ENCODE results near the gene SNAP47.

Gene SNAP47

DNA sequence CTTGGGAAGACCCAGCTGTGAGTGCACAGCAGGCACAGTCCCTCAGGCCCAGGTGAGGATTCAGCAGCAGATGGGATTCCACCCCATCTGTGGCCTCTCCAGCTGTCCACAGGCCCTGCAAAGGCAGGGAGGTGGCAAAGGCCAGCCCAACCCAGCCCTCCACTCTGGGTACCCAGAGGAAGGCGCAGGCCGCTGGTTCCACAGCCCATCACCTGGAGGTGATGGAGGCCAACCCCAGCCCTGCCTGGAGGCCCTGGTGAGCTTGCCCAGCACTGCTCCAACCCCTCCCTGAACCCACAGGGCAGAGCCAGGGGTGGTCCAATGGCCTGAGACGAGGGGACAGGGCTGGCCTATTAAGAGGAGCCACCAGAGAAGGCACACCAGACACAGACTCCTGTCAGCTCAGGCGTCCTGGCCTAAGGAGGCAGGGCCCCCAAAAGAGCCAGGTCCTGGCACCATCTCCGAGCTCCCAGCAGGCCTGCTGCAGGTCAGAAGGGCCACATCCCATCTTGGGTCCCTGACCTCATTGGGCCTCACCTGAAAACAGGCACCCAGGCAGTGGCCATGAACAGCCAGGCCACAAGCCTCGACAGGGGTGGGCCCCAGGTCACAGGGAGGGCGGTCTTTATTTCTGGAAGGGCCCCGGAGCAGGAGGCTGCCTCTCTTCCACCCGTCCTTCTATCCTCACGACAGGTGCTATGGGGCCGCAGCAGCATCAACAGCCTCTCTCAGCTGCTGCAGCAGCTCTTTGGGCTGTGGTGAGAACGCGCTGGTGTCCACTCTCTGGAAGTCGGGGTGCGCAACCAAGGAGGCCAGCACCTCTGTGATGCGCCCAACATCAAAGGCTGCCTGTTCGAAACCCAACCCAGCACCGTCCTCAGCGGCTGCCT is 3.3 kb upstream of the SNAP47 start:
- H3K9ac ChIP-seq (ENCODE audit: low read length in 2 of 2): no peak overlapping the region
- no peak overlapping the region for H3K27ac ChIP-seq (ENCODE audit: low read length)
- H3K4me1 ChIP-seq (ENCODE audit: control insufficient read depth, insufficient read depth, low read length): peaks cover 62% of the 10 kb centered on the region
- no peak overlapping the region for H3K4me3 ChIP-seq (ENCODE audit: low read length in 2 of 2)
- H3K9me3 ChIP-seq (ENCODE audit: control insufficient read depth in 2 of 2, low read length in 2 of 2): no peaks in the 10 kb centered on the region
- H3K27me3 ChIP-seq (ENCODE audit: control insufficient read depth in 1 of 2, insufficient read depth in 2 of 2, low read length in 2 of 2): no peaks in the 10 kb centered on the region
- peaks cover 15 to 16% of the 10 kb centered on the region in 2 donors for H3K36me3 ChIP-seq (ENCODE audit: control insufficient read depth in 2 of 2, insufficient read depth in 2 of 2, low read length in 2 of 2)

DNA sequence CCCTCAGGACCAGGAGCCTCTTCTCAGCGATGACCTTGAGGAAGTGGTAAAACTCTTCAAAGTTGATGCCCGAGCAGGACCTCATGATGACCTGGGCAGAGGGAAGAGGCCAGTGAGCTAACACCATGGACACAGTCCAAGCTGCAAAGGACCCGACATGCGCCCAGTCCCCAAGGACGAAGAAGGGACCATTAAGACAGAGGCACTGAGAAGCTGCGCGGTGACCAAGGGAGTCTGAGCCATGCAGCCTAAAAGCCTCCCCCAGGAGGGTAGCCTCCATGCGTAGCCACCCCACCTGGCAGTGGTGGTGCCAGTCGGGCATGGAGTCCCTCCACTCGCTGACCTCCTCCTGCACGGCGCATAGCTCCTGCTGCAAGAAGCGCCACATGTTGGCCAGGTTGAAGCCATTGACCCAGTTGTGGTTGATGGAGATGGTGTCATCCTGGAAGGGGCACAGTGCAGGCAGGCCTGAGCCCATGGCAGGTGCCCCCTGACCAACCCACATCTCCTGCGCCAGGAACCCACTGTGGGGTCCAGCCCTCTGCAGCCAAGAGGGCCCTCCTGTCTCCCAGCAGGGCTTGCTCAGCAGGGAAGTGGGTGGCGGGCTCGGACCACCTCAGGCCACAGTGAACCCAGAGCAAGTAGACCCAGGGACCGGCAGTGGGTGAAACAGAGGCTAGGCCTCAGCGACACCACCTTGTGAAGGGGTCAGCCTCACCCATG is 2.5 kb upstream of the SNAP47 start:
- Histone ChIP-seq H3K27me3 (ENCODE audit: control insufficient read depth in 1 of 2, insufficient read depth in 2 of 2, low read length in 2 of 2) (no peaks in the 10 kb centered on the region), H3K4me3 (ENCODE audit: low read length in 2 of 2) (no peak overlapping the region), H3K4me1 (ENCODE audit: control insufficient read depth, insufficient read depth, low read length) (peaks cover 64% of the 10 kb centered on the region), H3K9ac (ENCODE audit: low read length in 2 of 2) (no peak overlapping the region), H3K36me3 (ENCODE audit: control insufficient read depth in 2 of 2, insufficient read depth in 2 of 2, low read length in 2 of 2) (peaks cover 15 to 16% of the 10 kb centered on the region in 2 donors), H3K27ac (ENCODE audit: low read length) (no peak overlapping the region), H3K9me3 (ENCODE audit: control insufficient read depth in 2 of 2, low read length in 2 of 2) (no peaks in the 10 kb centered on the region)

DNA sequence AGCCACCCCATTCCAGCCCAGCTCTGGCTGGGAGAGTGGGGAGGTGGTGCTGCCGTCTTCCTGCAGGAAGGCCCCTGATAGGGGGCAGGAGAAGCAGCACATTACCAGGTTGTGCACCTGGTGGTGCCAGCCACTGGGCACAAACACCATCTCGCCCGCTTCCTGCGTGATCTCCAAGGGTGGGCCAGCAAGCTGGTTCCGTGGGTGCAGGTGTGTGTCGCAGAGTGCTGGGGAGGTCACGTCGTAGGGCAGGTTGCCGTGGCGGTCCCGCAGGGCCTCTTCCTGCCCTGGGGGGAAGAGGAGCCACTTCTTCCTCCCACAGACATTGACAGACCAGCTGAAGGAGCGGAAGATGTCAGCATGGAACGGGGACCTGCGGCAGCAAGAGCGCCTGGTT is 1.9 kb upstream of the SNAP47 start:
- Histone ChIP-seq H3K27me3 (ENCODE audit: control insufficient read depth in 1 of 2, insufficient read depth in 2 of 2, low read length in 2 of 2) (no peaks in the 10 kb centered on the region), H3K36me3 (ENCODE audit: control insufficient read depth in 2 of 2, insufficient read depth in 2 of 2, low read length in 2 of 2) (peaks cover 15 to 16% of the 10 kb centered on the region in 2 donors), H3K9ac (ENCODE audit: low read length in 2 of 2) (no peak overlapping the region), H3K4me1 (ENCODE audit: control insufficient read depth, insufficient read depth, low read length) (peaks cover 61% of the 10 kb centered on the region), H3K9me3 (ENCODE audit: control insufficient read depth in 2 of 2, low read length in 2 of 2) (no peaks in the 10 kb centered on the region), H3K4me3 (ENCODE audit: low read length in 2 of 2) (peak overlapping the region in 1 of 2 donors; percentile 88), H3K27ac (ENCODE audit: low read length) (no peak overlapping the region)

DNA sequence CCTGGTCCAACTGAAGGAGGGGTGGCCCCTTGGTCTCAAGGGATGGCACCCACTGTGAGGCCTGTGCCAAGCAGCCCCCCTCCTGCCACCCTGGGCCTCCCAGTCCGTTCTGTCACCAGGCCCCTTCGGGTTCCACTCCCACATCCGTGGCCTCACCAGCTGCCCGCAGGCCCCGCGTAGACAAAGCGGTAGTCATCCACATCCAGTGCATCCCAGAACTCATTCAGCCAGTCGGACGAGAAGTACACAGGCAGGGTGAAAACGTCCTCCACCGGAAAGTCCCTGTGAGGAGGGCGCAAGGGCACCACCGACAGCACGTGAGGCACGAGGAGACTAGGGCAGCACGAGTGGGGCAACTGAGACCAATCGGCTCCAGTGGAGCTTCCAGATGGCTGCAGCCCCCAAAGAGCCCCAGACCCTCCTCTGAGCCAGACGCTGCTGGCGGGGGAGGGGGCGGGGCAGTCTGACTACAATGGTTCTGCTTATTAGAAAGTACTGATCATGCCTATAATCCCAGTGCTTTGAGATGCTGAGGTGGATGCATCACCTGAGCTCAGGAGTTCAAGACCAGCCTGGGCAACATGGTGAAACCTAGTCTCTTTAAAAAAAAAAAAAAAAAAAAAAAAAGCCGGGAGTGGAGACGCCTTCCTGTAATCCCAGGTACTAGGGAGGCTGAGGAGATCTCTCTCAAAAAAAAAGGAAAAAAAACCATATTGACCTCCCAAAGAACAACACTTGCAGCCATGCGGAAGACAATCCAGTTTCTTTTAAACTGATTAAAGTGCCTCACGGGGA is 1.3 kb upstream of the SNAP47 start:
- no peaks in the 10 kb centered on the region for H3K27me3 ChIP-seq (ENCODE audit: control insufficient read depth in 1 of 2, insufficient read depth in 2 of 2, low read length in 2 of 2)
- H3K27ac ChIP-seq (ENCODE audit: low read length): no peak overlapping the region
- peaks cover 56% of the 10 kb centered on the region for H3K4me1 ChIP-seq (ENCODE audit: control insufficient read depth, insufficient read depth, low read length)
- H3K36me3 ChIP-seq (ENCODE audit: control insufficient read depth in 2 of 2, insufficient read depth in 2 of 2, low read length in 2 of 2): peaks cover 15 to 16% of the 10 kb centered on the region in 2 donors
- H3K4me3 ChIP-seq (ENCODE audit: low read length in 2 of 2): peak overlapping the region; percentile 88
- H3K9ac ChIP-seq (ENCODE audit: low read length in 2 of 2): peak overlapping the region; percentile 68 to 90
- no peaks in the 10 kb centered on the region for H3K9me3 ChIP-seq (ENCODE audit: control insufficient read depth in 2 of 2, low read length in 2 of 2)

DNA sequence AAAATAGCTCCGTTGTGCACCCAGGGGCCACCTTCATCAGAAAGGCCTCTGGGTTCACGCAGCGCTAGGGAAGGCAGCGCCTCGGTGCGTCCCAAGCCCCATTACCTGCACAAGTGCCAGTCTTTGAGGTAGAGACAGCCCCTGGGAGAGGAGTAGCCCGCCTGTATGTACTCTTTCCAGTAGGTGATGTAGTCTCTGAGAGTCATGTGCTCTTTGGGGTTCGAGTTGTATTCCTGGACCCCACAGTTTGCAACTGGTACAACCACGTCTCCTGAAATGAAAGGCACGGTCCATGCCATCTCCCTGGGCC is 734 bp upstream of the SNAP47 start:
- Histone ChIP-seq H3K4me1 (ENCODE audit: control insufficient read depth, insufficient read depth, low read length) (peaks cover 51% of the 10 kb centered on the region), H3K27ac (ENCODE audit: low read length) (peak overlapping the region; percentile 76), H3K36me3 (ENCODE audit: control insufficient read depth in 2 of 2, insufficient read depth in 2 of 2, low read length in 2 of 2) (peaks cover 15 to 16% of the 10 kb centered on the region in 2 donors), H3K27me3 (ENCODE audit: control insufficient read depth in 1 of 2, insufficient read depth in 2 of 2, low read length in 2 of 2) (no peaks in the 10 kb centered on the region), H3K9ac (ENCODE audit: low read length in 2 of 2) (peak overlapping the region; percentile 68 to 90), H3K4me3 (ENCODE audit: low read length in 2 of 2) (peak overlapping the region; percentile 88), H3K9me3 (ENCODE audit: control insufficient read depth in 2 of 2, low read length in 2 of 2) (no peaks in the 10 kb centered on the region)

DNA sequence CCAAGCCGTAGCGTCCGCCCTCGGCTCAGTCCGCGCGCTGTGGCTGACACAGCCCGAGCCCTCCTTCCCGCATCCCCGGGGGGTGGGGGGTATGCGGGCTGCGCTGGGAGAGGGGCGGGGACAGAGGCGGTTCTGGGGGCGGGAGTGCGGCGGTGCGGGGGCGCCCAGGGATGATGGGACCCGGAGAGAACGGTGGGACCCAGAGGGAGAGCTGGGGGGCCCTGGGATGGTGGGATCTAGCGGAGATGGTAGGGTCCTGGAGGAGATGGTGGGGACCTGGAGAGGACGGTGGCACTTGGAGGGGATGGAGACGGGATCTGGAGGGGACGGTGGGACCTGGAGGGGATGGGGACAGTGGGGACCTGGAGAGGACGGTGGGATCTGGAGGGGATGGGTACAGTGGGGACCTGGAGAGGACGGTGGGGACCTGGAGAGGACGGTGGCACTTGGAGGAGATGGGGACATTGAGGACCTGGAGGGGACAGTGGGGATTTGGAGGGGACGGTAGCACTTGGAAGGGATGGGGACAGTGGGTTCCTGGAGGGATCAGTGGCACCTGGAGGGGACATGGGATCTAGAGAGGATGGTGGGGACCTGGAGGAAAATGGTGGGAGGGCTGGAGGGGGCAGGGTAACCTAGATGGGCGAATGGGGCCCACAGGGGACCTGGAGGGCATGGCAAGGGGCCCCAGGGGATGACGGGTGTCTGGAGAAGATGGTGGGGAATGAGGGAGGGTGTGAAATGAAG is 477 bp downstream of the SNAP47 start:
- peak overlapping the region; percentile 88 for H3K4me3 ChIP-seq (ENCODE audit: low read length in 2 of 2)
- no peaks in the 10 kb centered on the region for H3K9me3 ChIP-seq (ENCODE audit: control insufficient read depth in 2 of 2, low read length in 2 of 2)
- peaks cover 15 to 16% of the 10 kb centered on the region in 2 donors for H3K36me3 ChIP-seq (ENCODE audit: control insufficient read depth in 2 of 2, insufficient read depth in 2 of 2, low read length in 2 of 2)
- H3K4me1 ChIP-seq (ENCODE audit: control insufficient read depth, insufficient read depth, low read length): peaks cover 39% of the 10 kb centered on the region
- no peaks in the 10 kb centered on the region for H3K27me3 ChIP-seq (ENCODE audit: control insufficient read depth in 1 of 2, insufficient read depth in 2 of 2, low read length in 2 of 2)
- H3K9ac ChIP-seq (ENCODE audit: low read length in 2 of 2): peak overlapping the region; percentile 82 to 90
- H3K27ac ChIP-seq (ENCODE audit: low read length): peak overlapping the region; percentile 76

DNA sequence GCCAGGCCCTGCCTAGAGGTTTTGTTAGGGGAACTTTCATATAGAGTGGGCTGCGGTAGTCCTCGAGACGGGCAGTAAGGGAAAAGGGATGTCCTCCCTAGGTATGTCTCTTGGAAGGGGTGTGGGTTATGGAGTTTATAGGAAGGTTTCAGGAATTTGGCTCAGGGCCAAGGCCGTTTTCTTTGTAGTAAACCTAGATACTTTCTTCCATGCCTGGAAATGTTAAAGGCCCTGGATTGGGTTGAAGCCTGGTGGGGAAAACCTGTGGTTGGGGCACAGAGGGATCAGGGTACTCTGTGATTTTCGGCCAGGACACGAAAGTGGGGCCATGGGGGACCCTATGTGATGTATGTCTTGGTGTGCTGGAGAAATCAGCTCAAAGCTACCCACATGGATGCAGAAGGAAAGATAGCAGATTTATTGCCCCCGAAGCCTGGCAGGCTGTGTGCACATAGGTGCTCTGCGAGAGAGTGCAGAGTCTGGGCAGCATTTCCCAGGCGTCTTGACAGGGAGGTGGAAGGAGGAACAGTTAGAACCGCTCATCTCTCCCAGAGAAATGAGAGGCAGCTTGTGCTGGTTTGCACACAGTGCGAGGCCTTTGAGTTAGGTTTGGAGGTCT is 1.7 kb downstream of the SNAP47 start:
- Histone ChIP-seq H3K27ac (ENCODE audit: low read length) (no peak overlapping the region), H3K36me3 (ENCODE audit: control insufficient read depth in 2 of 2, insufficient read depth in 2 of 2, low read length in 2 of 2) (peaks cover 10 to 12% of the 10 kb centered on the region in 2 donors), H3K9ac (ENCODE audit: low read length in 2 of 2) (peak overlapping the region in 1 of 2 donors; percentile 21), H3K4me3 (ENCODE audit: low read length in 2 of 2) (no peak overlapping the region), H3K4me1 (ENCODE audit: control insufficient read depth, insufficient read depth, low read length) (peaks cover 41% of the 10 kb centered on the region), H3K27me3 (ENCODE audit: control insufficient read depth in 1 of 2, insufficient read depth in 2 of 2, low read length in 2 of 2) (no peaks in the 10 kb centered on the region), H3K9me3 (ENCODE audit: control insufficient read depth in 2 of 2, low read length in 2 of 2) (no peaks in the 10 kb centered on the region)

DNA sequence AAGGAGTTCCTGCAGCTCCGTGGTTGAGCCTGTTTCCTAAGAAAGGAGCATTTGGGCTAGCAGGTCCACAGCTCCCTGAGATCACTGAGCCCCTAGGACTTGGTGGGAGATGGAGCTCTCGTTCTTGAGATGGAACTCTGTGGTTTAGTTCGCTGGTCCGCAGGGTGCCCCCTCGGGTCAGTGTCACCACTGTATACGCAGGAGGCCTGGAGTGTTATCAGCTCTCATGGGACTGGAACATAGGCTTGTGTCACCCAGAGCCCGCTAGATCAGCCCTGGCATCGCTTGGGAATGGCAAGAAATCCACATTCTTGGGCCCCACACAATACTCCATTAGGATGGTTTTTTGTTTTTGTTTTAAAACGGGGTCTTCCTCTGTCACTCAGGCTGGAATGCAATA is 3.6 kb downstream of the SNAP47 start:
- Histone ChIP-seq H3K4me1 (ENCODE audit: control insufficient read depth, insufficient read depth, low read length) (peaks cover 41% of the 10 kb centered on the region), H3K27me3 (ENCODE audit: control insufficient read depth in 1 of 2, insufficient read depth in 2 of 2, low read length in 2 of 2) (no peaks in the 10 kb centered on the region), H3K9ac (ENCODE audit: low read length in 2 of 2) (no peak overlapping the region), H3K36me3 (ENCODE audit: control insufficient read depth in 2 of 2, insufficient read depth in 2 of 2, low read length in 2 of 2) (peaks cover 0 to under 1% of the 10 kb centered on the region in 2 donors), H3K27ac (ENCODE audit: low read length) (no peak overlapping the region), H3K4me3 (ENCODE audit: low read length in 2 of 2) (no peak overlapping the region), H3K9me3 (ENCODE audit: control insufficient read depth in 2 of 2, low read length in 2 of 2) (no peaks in the 10 kb centered on the region)

DNA sequence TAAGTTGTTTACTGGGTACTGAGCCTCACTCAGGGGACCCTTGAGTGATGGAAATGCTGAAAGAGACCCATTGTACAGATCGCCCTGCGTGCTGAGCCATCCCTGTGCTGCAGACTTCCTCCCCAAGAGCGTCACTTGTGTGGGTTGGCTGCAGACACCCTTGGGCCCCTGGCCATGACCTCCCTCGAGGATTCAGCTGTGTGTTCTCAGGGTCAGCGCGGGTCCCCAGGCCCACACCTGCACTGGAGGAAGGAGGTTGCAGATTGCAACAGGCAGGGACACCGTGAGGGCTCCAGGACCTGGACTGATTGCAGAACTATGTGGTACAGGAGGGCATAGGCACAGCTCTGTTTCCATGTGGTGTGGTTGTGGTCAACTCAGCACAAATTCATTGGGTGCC is 4.4 kb downstream of the SNAP47 start:
- Histone ChIP-seq H3K4me1 (ENCODE audit: control insufficient read depth, insufficient read depth, low read length) (peaks cover 33% of the 10 kb centered on the region), H3K36me3 (ENCODE audit: control insufficient read depth in 2 of 2, insufficient read depth in 2 of 2, low read length in 2 of 2) (no peaks in the 10 kb centered on the region), H3K9me3 (ENCODE audit: control insufficient read depth in 2 of 2, low read length in 2 of 2) (no peaks in the 10 kb centered on the region), H3K27ac (ENCODE audit: low read length) (no peak overlapping the region), H3K27me3 (ENCODE audit: control insufficient read depth in 1 of 2, insufficient read depth in 2 of 2, low read length in 2 of 2) (no peaks in the 10 kb centered on the region), H3K9ac (ENCODE audit: low read length in 2 of 2) (no peak overlapping the region), H3K4me3 (ENCODE audit: low read length in 2 of 2) (no peak overlapping the region)
